GM23338 (cell line): ENCODE results near the gene NTM.

Experiments
- EZH2 ChIP-seq: fragments of 200-600 bp; sonication (generic); IDR thresholded peaks from one replicate; pipeline ENCODE4 v1.8.0; 2017; ENCODE audit warnings: antibody characterized with exemption, mild to moderate bottlenecking, low read depth; ENCODE audit not compliant: unreplicated experiment
- JUNB ChIP-seq: IDR thresholded peaks from one replicate; pipeline ENCODE4 v1.6.1; 2016; ENCODE audit warnings: antibody characterized with exemption; ENCODE audit not compliant: unreplicated experiment
- NANOG ChIP-seq: IDR thresholded peaks from 2 replicates; pipeline ENCODE4 v1.6.1; 2016; ENCODE audit warnings: antibody characterized with exemption, borderline replicate concordance
- POLR2AphosphoS5 ChIP-seq: IDR thresholded peaks from 2 replicates; pipeline ENCODE4 v1.6.1; 2016; ENCODE audit warnings: antibody characterized with exemption, low read depth
- ZNF331 ChIP-seq: fragments of 250-450 bp; sonication (Bioruptor Pico); IDR thresholded peaks from 2 replicates; pipeline ENCODE4 v1.5.0; 2020; ENCODE audit warnings: low read depth, mild to moderate bottlenecking, moderate library complexity
- TF ChIP-seq, protein P1 (sequence below): IDR thresholded peaks from one replicate; pipeline ENCODE4 v1.6.1; 2018; ENCODE audit warnings: antibody characterized with exemption; ENCODE audit not compliant: unreplicated experiment
- TF ChIP-seq, protein P2 (sequence below), 2 experiments: fragments of 200-600 bp in 1 of 2; sonication (generic) in 1 of 2; conservative IDR thresholded peaks; 2 replicates each; pipeline versions ENCODE4 v1.5.1 to v1.6.1; 2016 to 2017; ENCODE audit warnings: antibody characterized with exemption in 2 of 2, low read depth in 2 of 2, mild to moderate bottlenecking in 2 of 2, moderate library complexity in 1 of 2

DNA sequence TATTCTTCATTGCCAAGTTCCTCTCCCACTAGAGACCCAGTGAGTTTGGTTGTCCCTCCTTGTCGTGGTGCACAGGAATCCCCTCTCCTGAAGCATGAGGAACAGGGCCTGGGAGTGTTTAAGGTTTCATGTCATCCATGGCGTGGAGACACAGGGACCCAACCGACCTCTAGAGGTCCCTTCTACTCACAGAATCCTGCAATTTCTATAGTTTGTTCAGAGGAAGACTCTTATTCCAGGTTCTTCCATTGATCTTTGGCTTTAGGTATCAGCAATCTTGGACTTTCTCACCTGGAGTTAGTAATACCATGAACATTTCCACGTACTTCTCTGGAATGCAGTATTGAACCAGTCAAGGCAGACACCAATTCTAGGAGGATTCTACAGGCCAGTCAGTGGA, 548.2 kb downstream of the NTM start:
- TF ChIP-seq POLR2AphosphoS5 (no peak), EZH2 (no peak), JUNB (no peak), NANOG (no peak), ZNF331 (CRISPR knock-in tag) (no peak)
- TF ChIP-seq, protein P1, sequence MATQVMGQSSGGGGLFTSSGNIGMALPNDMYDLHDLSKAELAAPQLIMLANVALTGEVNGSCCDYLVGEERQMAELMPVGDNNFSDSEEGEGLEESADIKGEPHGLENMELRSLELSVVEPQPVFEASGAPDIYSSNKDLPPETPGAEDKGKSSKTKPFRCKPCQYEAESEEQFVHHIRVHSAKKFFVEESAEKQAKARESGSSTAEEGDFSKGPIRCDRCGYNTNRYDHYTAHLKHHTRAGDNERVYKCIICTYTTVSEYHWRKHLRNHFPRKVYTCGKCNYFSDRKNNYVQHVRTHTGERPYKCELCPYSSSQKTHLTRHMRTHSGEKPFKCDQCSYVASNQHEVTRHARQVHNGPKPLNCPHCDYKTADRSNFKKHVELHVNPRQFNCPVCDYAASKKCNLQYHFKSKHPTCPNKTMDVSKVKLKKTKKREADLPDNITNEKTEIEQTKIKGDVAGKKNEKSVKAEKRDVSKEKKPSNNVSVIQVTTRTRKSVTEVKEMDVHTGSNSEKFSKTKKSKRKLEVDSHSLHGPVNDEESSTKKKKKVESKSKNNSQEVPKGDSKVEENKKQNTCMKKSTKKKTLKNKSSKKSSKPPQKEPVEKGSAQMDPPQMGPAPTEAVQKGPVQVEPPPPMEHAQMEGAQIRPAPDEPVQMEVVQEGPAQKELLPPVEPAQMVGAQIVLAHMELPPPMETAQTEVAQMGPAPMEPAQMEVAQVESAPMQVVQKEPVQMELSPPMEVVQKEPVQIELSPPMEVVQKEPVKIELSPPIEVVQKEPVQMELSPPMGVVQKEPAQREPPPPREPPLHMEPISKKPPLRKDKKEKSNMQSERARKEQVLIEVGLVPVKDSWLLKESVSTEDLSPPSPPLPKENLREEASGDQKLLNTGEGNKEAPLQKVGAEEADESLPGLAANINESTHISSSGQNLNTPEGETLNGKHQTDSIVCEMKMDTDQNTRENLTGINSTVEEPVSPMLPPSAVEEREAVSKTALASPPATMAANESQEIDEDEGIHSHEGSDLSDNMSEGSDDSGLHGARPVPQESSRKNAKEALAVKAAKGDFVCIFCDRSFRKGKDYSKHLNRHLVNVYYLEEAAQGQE: no peak
- TF ChIP-seq, protein P2, sequence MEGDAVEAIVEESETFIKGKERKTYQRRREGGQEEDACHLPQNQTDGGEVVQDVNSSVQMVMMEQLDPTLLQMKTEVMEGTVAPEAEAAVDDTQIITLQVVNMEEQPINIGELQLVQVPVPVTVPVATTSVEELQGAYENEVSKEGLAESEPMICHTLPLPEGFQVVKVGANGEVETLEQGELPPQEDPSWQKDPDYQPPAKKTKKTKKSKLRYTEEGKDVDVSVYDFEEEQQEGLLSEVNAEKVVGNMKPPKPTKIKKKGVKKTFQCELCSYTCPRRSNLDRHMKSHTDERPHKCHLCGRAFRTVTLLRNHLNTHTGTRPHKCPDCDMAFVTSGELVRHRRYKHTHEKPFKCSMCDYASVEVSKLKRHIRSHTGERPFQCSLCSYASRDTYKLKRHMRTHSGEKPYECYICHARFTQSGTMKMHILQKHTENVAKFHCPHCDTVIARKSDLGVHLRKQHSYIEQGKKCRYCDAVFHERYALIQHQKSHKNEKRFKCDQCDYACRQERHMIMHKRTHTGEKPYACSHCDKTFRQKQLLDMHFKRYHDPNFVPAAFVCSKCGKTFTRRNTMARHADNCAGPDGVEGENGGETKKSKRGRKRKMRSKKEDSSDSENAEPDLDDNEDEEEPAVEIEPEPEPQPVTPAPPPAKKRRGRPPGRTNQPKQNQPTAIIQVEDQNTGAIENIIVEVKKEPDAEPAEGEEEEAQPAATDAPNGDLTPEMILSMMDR (conservative IDR thresholded peaks at IDR 0.05; ENCODE audit: low read depth in 2 of 2): peak; percentile 15 to 42; a peak in 2 of 4 replicates
